GM23338 (cell line): ENCODE results near the gene RXRG. TPM values are rescaled to one million over a fixed set of nuclear protein-coding genes. Genes with fewer than 3 reads are reported as not detected.

Experiments used
- ATAC-seq: fragments of 200-7000 bp; cut with Tn5 transposase; 3 replicates; pipeline ENCODE4 v1.9.1; 2020
- DNase-seq: peaks from one replicate; pipeline ENCODE4 v3.0.0-alpha.2; 2015; ENCODE audit warnings: low spot score
- H2AFZ ChIP-seq: fragments of 200-600 bp; sonication (generic); 2 replicates; pipeline ENCODE4 v1.8.0; 2016; ENCODE audit warnings: antibody characterized with exemption, mild to moderate bottlenecking, moderate library complexity
- H3F3A ChIP-seq: fragments of 200-600 bp; sonication (generic); replicated peaks from 2 replicates; pipeline ENCODE4 v1.8.0; 2017; ENCODE audit warnings: antibody characterized with exemption, mixed run types, low read depth
- H3K27ac ChIP-seq: fragments of 200-600 bp; sonication (generic); 2 replicates; pipeline ENCODE4 v1.6.1; 2016; ENCODE audit warnings: low read depth
- H3K27me3 ChIP-seq: fragments of 200-600 bp; sonication (generic); 2 replicates; pipeline ENCODE4 v1.8.0; 2016; ENCODE audit warnings: mild to moderate bottlenecking, mixed run types, moderate library complexity; ENCODE audit not compliant: insufficient read depth
- H3K36me3 ChIP-seq: fragments of 200-600 bp; sonication (generic); 2 replicates; pipeline ENCODE4 v1.8.0; 2016; ENCODE audit warnings: mild to moderate bottlenecking; ENCODE audit not compliant: insufficient read depth
- H3K4me1 ChIP-seq: fragments of 200-600 bp; sonication (generic); 2 replicates; pipeline ENCODE4 v1.8.0; 2016; ENCODE audit warnings: mild to moderate bottlenecking, moderate library complexity; ENCODE audit not compliant: insufficient read depth
- H3K4me2 ChIP-seq: fragments of 200-600 bp; sonication (generic); 2 replicates; pipeline ENCODE4 v1.7.1; 2017; ENCODE audit warnings: mixed run types
- H3K4me3 ChIP-seq: fragments of 200-600 bp; sonication (generic); 2 replicates; pipeline ENCODE4 v1.6.1; 2016; ENCODE audit warnings: mixed run types
- H3K79me2 ChIP-seq: fragments of 200-600 bp; sonication (generic); replicated peaks from 2 replicates; pipeline ENCODE4 v1.8.0; 2017; ENCODE audit warnings: mild to moderate bottlenecking; ENCODE audit not compliant: insufficient read depth
- H3K9me2 ChIP-seq: fragments of 200-600 bp; sonication (generic); 2 replicates; pipeline ENCODE4 v1.8.0; 2017; ENCODE audit not compliant: insufficient read depth
- H4K20me1 ChIP-seq: fragments of 200-600 bp; sonication (generic); replicated peaks from 2 replicates; pipeline ENCODE4 v1.8.0; 2017; ENCODE audit warnings: mild to moderate bottlenecking; ENCODE audit not compliant: insufficient read depth
- H3K27ac Mint-ChIP-seq: 2 replicates; pipeline ENCODE4 v1.8.0; 2020; ENCODE audit warnings: inconsistent platforms, mild to moderate bottlenecking, moderate library complexity, mixed read lengths
- H3K27me3 Mint-ChIP-seq: 3 replicates; pipeline ENCODE4 v1.8.0; 2022; ENCODE audit warnings: low read depth, mild to moderate bottlenecking, moderate library complexity, mixed read lengths, inconsistent platforms; ENCODE audit not compliant: insufficient read depth, poor library complexity
- H3K36me3 Mint-ChIP-seq: 3 replicates; pipeline ENCODE4 v1.8.0; 2021; ENCODE audit warnings: low read depth, mild to moderate bottlenecking, inconsistent platforms, moderate library complexity, mixed read lengths
- H3K4me1 Mint-ChIP-seq: 3 replicates; pipeline ENCODE4 v1.8.0; 2020; ENCODE audit warnings: mild to moderate bottlenecking, inconsistent platforms, mixed read lengths
- H3K4me3 Mint-ChIP-seq: 3 replicates; pipeline ENCODE4 v1.8.0; 2021; ENCODE audit warnings: moderate library complexity, mild to moderate bottlenecking, inconsistent platforms, mixed read lengths
- H3K9me3 Mint-ChIP-seq: 3 replicates; pipeline ENCODE4 v1.8.0; 2020; ENCODE audit warnings: moderate library complexity, mild to moderate bottlenecking, inconsistent platforms, mixed read lengths
- CREB1 ChIP-seq: fragments of 250-450 bp; sonication (Bioruptor Pico); IDR thresholded peaks from 2 replicates; pipeline ENCODE4 v1.5.0; 2020; ENCODE audit warnings: low read depth, mild to moderate bottlenecking, moderate library complexity
- CTCF ChIP-seq, 2 experiments: fragments of 200-600 bp in 1 of 2; sonication (generic) in 1 of 2; conservative IDR thresholded peaks; 2 replicates each; pipeline versions ENCODE4 v1.5.1 to v1.6.1; 2016 to 2017; ENCODE audit warnings: antibody characterized with exemption in 2 of 2, low read depth in 2 of 2, mild to moderate bottlenecking in 2 of 2, moderate library complexity in 1 of 2
- ETS1 ChIP-seq: IDR thresholded peaks from 2 replicates; pipeline ENCODE4 v1.6.1; 2016; ENCODE audit warnings: antibody characterized with exemption
- EZH2phosphoT487 ChIP-seq: fragments of 200-600 bp; sonication (generic); IDR thresholded peaks from one replicate; pipeline ENCODE4 v1.8.1; 2018; ENCODE audit warnings: antibody characterized with exemption; ENCODE audit not compliant: unreplicated experiment
- JUNB ChIP-seq: IDR thresholded peaks from one replicate; pipeline ENCODE4 v1.6.1; 2016; ENCODE audit warnings: antibody characterized with exemption; ENCODE audit not compliant: unreplicated experiment
- NANOG ChIP-seq: IDR thresholded peaks from 2 replicates; pipeline ENCODE4 v1.6.1; 2016; ENCODE audit warnings: antibody characterized with exemption, borderline replicate concordance
- POLR2AphosphoS5 ChIP-seq: IDR thresholded peaks from 2 replicates; pipeline ENCODE4 v1.6.1; 2016; ENCODE audit warnings: antibody characterized with exemption, low read depth
- REST ChIP-seq: IDR thresholded peaks from one replicate; pipeline ENCODE4 v1.6.1; 2018; ENCODE audit warnings: antibody characterized with exemption; ENCODE audit not compliant: unreplicated experiment
- STAT1 ChIP-seq: IDR thresholded peaks from one replicate; pipeline ENCODE4 v1.6.1; 2016; ENCODE audit warnings: antibody characterized with exemption; ENCODE audit not compliant: unreplicated experiment
- ZNF114 ChIP-seq: fragments of 250-450 bp; sonication (Bioruptor Pico); IDR thresholded peaks from 2 replicates; pipeline ENCODE4 v1.5.0; 2020; ENCODE audit warnings: mild to moderate bottlenecking, moderate library complexity
- ZNF331 ChIP-seq: fragments of 250-450 bp; sonication (Bioruptor Pico); IDR thresholded peaks from 2 replicates; pipeline ENCODE4 v1.5.0; 2020; ENCODE audit warnings: low read depth, mild to moderate bottlenecking, moderate library complexity
- polyA plus RNA-seq: library from polyadenylated mRNA; unstranded; fragments of >200 nt; fragmentation: Nextera tagmentation; extraction: Ambion mirVana; gene quantifications from 2 replicates; pipeline ENCODE4 v1.2.1, GENCODE V29; 2016
- total RNA-seq: library from RNA; depleted of rRNA; stranded (reverse); fragments of >200 nt; shearing (Covaris generic); gene quantifications from 2 replicates; pipeline ENCODE4 v1.2.3, GENCODE V29; 2014

Gene RXRG
- total and polyA plus RNA-seq, 2 experiments from 2014 or later, result not detected

DNA sequence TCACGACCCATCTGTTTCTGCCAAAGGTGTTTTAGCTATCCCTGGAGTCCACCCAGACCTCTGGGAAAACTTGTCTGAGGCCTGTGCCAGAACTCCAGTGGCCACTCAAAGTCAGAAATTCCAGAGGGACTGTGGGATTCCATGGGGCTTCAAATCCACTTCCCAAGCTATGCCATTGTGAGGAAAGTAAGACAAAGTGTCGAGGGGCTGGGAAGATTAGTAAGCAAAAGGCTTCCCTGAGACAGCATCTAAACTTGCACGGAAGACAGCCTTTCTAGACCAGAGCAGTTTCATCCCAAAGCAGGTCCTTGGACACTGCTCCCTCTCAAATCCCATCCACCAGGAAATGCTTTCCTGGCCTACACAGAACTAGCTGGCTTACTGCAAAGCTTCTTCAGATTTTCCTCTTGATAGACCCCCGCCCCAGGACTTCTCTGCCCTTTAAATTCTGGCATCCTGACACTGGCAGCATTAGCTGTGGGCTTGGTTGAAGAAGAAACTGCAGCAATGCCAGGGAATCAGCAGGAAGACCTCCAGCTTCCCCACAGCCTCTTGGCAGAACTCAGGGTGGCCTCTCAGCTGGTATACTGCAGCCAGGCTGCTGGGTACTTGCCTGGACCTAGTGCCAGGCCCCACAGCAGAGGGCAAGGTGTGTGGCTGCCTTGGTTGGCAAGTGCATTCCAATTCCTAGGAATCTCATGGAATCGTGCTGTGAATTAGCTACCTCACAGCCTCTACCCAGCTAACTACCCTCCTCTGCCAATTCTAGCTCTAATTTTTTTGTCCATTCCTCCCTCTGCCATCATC lies 61.1 kb downstream of the RXRG start:
- Mint-ChIP-seq H3K36me3 (no peaks in the 10 kb centered on the region), H3K27ac (no peak overlapping the region), H3K4me1 (peaks cover 5% of the 10 kb centered on the region), H3K27me3 (peaks cover 4% of the 10 kb centered on the region), H3K9me3 (no peaks in the 10 kb centered on the region), H3K4me3 (no peak overlapping the region)
- H3K4me2 ChIP-seq, result no peak overlapping the region
- H3K4me1 ChIP-seq, result no peaks in the 10 kb centered on the region
- H2AFZ ChIP-seq, result no peak overlapping the region
- DNase-seq, result no peak
- H3K4me3 ChIP-seq, result no peak overlapping the region
- no peaks in the 10 kb centered on the region for H3K9me2 ChIP-seq
- H3K79me2 ChIP-seq, result no peaks in the 10 kb centered on the region
- H3K36me3 ChIP-seq, result no peaks in the 10 kb centered on the region
- H3K27ac ChIP-seq, result no peak overlapping the region
- ATAC-seq, result no peak
- H3K27me3 ChIP-seq, result no peaks in the 10 kb centered on the region
- H3F3A ChIP-seq, result no peaks in the 10 kb centered on the region
- no peak for TF ChIP-seq POLR2AphosphoS5
- no peak for TF ChIP-seq STAT1
- TF ChIP-seq ZNF331 (CRISPR knock-in tag), result no peak
- TF ChIP-seq CREB1 (CRISPR knock-in tag), result no peak
- no peak for TF ChIP-seq ZNF114 (CRISPR knock-in tag)
- TF ChIP-seq ETS1, result no peak
- TF ChIP-seq JUNB, result no peak
- TF ChIP-seq EZH2phosphoT487, result no peak
- no peaks in the 10 kb centered on the region for H4K20me1 ChIP-seq

- H3K27ac ChIP-seq, result no peak overlapping the region
- no peak for DNase-seq
- no peak for TF ChIP-seq ZNF331 (CRISPR knock-in tag)
- TF ChIP-seq CTCF (conservative IDR thresholded peaks at IDR 0.05; ENCODE audit: low read depth in 2 of 2), result no peak
- TF ChIP-seq ETS1, result no peak
- no peak for TF ChIP-seq JUNB
- no peak for TF ChIP-seq REST
- TF ChIP-seq NANOG, result no peak
- no peak for TF ChIP-seq ZNF114 (CRISPR knock-in tag)
- no peak for TF ChIP-seq EZH2phosphoT487
These were observed 61.9 kb downstream of the RXRG start for GRCh38 chr1:165383067-165383466.

More at GRCh38 chr1:165383067-165383466, 61.9 kb downstream of the RXRG start:
- no peak; the same call in 2 of the 3 replicates for ATAC-seq
- H3K79me2 ChIP-seq, result no peaks in the 10 kb centered on the region
- H3K27me3 ChIP-seq, result 0 out of 2 replicates have a peak, but pooled peaks cover 7% of the 10 kb centered on the region
- H3F3A ChIP-seq, result no peaks in the 10 kb centered on the region
- H3K4me3 ChIP-seq, result no peak overlapping the region
- H4K20me1 ChIP-seq, result no peaks in the 10 kb centered on the region
- Mint-ChIP-seq H3K4me3 (no peak overlapping the region), H3K9me3 (no peaks in the 10 kb centered on the region), H3K27me3 (peaks cover 4% of the 10 kb centered on the region), H3K36me3 (no peaks in the 10 kb centered on the region), H3K27ac (no peak overlapping the region), H3K4me1 (peaks cover 5% of the 10 kb centered on the region)
- no peak overlapping the region for H3K4me2 ChIP-seq
- H3K36me3 ChIP-seq, result no peaks in the 10 kb centered on the region
- no peaks in the 10 kb centered on the region for H3K4me1 ChIP-seq
- no peaks in the 10 kb centered on the region for H3K9me2 ChIP-seq
- H2AFZ ChIP-seq, result no peak overlapping the region
